ENCODE data around the gene GANC.

GRCh38 chr15:42375941-42376340 is 102.9 kb downstream of the GANC start:
- TF ChIP-seq CTCF (IDR thresholded peaks at IDR 0.05) (no peak), POLR2A (IDR thresholded peaks at IDR 0.05; ENCODE audit: low read length) (no peak), HMGXB4 (CRISPR knock-in tag; IDR thresholded peaks at IDR 0.05; ENCODE audit: borderline replicate concordance) (no peak), MAX (IDR thresholded peaks at IDR 0.05) (no peak), SMC3 (IDR thresholded peaks at IDR 0.05) (no peak), EP300 (IDR thresholded peaks at IDR 0.05) (no peak), BHLHE40 (IDR thresholded peaks at IDR 0.05; ENCODE audit: low read depth, low read length) (no peak), KDM1A (IDR thresholded peaks at IDR 0.05; ENCODE audit: low read depth) (no peak)

Measured in A549 (cell line).